DMS 273 treated with DMSO at 0.1 percent for 48 hours (cell line): ENCODE measurements around the gene ARHGDIA.
"Not testable (repeated sequence)": the region's sequence is repeated elsewhere in the genome, so short reads cannot be mapped to it uniquely, and the experiment has no call there.

Source experiments
- DNase-seq: peaks from one replicate; lab custom pipeline; 2025; lab: John Stamatoyannopoulos, UW

ARHGDIA gene

DNA sequence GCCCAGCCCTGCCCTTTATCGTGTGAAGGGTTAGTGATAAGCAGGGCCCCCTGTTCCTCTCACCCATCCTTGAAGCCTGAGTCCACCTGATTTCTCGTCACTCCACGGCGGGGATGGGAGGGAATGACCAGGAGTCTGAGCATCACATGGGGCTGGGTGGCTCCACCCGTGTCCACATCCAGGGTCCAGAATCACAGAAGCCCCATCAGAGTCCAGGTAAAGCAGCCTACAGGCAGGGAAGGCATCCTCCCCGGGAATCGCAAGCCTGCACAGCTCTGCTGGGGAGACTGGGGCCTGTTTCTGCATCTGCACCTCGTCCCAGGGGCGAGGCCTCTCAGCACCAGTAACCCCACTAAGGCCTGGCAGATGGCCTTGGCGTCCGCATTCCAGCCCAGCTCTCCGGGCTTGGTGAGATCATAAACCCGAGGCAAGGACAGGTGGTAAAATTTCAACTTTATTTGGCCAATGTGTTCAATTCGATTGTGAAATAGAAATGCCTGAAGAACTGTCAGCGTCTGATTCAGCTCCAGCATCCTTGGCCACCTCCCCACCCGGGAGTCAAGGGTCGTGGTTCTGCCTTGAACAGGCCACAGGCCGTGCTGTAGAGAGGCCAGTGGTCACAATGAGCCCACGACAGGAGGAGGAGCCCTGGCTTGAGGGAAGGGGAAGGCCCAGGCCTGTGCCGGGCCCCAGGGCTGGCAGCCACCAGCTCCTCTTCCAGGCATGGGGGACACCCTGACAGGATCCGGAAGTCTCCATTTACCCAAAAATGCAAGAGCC is 28.2 kb downstream of the ARHGDIA start:
- DNase-seq, result no peak

DNA sequence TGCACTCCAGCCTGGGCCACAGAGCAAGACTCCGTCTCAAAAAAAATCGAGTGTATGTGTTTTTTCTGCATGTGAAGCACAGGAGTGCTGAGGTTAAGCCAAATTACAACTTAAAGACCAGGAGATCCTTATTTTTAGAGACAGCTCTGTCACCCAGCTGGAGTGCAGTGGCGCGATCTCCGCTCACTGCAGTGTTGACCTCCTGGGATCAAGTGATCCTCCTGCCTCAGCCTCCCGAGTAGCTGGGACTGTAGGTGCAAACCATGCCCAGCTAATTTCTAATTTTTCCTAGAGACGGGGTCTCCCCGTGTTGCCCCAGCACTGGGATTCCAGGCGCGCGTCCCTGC is 28.8 kb downstream of the ARHGDIA start:
- DNase-seq, result no peak

DNA sequence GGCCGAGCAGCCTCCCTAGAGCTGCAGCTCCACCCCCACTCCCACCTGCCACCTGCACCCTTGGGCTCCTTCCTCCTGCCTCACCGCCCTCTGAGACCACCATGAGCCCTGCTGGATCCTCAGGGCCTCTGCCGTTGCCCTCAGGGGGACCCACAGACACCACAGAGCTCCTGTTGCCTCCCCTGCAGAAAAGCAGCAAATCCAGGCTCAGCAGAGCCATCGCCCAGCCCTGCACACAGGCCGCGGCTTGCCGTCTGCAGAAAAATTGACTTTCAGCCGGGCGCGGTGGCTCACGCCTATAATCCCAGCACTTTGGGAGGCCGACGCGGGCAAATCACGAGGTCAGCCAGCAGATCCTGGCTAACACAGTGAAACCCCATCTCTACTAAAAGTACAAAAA is 29.3 kb downstream of the ARHGDIA start:
- no peak for DNase-seq

DNA sequence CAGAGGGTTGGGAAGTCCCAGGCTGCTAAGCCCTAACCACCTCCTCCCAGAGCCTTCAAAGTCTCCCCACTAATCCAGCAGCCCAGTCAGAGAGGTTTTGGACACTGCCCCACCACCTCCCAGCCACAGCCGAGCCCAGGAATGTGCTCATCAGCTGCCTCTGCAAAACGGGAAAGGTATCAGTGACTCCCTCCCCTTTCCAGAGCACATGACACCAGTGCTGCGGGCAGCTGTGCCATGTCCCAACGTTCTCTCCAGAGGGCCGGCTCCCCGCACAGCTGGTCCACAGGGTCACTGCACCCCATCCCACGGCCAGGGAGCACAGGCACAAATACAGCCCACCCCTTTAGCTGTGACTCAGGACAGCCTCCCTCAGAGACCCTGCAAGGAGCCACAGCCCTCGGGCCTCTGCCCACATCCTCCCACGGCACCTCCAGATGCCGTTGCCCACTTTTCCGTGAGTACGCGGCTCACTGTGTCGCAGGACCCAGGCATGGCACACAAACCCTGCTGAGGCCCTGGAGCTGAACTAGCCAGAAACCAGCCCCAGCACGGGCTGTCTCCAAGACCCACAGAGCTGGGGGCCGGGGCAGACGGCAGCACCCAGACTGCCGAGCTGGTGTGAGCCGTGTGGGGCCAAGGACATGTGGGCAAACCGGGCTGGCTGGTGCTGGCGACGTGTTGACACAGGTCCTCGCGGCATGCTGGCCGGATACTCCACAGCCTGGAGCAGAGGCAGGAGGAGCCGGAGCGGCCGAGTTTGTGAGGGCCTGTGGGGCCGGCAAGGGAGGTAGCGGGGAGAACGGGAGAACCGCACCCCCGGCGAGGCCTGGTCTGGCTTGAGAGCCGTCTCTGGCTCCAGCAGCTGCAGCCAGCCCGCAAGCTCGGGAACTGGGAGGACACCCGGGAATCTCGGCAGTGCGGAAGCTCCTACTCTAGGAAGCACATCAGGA is 30.0 kb downstream of the ARHGDIA start:
- DNase-seq, result no peak

DNA sequence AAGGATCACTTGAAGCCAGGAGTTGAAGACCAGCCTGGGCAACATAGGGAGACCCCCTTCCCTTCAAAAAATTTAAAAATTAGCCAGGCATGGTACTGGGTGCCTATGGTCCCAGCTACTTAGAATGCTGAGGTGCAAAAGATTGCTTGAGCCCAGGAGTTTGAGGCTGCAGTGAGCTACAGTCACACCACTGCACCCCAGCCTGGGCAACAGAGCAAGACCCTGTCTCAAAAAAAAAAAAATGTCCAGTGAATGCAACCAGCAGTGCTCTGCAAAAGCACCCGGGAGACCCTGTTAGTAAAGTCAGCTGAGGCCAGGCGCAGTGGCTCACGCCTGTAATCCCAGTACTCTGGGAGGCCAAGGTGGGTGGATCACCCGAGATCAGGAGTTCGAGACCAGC is 31.1 kb downstream of the ARHGDIA start:
- not testable (repeated sequence) for DNase-seq

DNA sequence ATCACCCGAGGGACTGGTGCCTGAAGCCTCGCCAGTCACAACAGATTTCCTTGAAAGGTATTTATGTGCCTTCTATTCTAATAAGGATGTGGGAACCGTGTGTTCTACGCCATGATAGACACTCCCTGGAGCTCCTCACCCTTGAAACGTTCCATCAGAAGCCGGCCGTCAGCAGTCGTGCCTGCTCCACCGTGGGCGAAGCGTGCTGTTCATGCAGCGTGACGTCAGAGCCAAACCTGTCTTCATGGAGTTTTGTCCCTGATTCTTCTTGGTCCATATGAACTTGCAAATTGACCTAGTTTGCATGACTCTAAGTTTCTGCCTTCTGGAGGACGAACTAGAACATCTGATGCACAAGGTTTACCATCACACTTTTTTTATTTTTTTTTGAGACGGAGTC is 31.8 kb downstream of the ARHGDIA start:
- DNase-seq, result no peak

DNA sequence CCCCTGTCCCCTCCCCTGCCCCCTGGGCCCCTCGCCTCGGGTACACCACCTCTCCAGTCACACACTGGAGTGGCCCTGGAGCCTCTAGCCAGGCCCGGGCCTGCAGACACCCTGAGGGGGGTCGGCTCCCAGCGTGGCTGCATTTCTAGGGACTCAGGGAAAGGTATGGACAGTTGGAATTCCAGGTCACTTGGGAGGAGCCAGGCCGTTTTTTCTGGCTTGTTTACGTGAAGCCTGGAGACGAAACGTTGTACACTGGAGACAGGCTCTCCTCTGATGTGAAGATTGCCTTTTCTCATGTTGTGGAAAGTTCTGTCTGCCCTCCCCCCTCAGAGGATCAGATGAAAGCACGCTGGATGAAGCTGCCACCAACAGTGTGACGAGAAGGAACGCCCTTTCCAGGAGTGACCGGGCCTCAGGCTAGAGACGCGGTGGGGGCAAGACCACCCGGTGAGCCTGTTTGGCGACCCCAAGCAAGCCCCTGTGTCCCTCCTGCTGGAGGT is 32.3 kb downstream of the ARHGDIA start:
- no peak for DNase-seq

DNA sequence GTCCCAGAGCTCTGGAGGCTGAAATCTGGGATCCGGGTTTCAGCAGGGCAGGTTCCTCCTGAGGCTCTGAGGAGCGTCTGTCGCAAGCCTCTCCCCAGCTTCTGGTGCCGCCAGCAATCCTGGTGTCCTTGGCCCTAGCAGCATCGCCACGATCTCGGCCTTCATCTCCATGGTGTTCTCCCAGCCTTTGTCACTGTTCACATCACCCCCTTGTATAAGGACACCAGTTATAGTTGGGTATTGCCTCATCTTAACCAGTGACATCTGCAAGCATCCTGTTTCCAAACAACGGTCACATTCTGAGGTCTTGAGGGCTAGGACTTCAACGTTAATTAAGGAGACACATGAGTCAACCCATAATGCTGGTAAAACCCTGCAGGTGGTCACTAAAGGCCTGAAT is 33.5 kb downstream of the ARHGDIA start:
- no peak for DNase-seq

DNA sequence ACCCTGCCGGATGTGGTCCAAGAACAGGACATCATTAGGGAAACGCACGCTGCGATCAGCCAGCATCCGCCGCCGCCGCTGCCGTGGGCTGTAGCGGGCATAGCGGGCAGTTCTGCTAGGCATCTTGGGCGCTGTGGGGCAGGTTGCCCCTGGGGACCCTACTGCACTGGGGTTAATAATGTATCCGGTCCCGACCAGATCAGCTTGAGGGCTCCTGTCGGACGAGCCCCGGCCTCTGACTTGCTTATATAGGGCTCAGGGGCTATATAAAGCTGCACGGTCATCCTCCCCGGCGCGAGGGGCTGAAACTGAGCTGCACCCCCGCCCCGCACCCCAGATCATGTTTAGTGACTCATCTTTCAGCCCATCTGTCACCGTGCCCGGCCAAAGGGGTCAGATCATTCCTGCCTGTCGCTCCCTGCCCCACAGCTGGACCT is 36.3 kb downstream of the ARHGDIA start, which contains the start of gene PPP1R27:
Gene PPP1R27 (minus strand): TSS at position 220 of the 437 bp plus-strand sequence. CDS start 97 bp downstream, at position 123.
- no peak for DNase-seq

DNA sequence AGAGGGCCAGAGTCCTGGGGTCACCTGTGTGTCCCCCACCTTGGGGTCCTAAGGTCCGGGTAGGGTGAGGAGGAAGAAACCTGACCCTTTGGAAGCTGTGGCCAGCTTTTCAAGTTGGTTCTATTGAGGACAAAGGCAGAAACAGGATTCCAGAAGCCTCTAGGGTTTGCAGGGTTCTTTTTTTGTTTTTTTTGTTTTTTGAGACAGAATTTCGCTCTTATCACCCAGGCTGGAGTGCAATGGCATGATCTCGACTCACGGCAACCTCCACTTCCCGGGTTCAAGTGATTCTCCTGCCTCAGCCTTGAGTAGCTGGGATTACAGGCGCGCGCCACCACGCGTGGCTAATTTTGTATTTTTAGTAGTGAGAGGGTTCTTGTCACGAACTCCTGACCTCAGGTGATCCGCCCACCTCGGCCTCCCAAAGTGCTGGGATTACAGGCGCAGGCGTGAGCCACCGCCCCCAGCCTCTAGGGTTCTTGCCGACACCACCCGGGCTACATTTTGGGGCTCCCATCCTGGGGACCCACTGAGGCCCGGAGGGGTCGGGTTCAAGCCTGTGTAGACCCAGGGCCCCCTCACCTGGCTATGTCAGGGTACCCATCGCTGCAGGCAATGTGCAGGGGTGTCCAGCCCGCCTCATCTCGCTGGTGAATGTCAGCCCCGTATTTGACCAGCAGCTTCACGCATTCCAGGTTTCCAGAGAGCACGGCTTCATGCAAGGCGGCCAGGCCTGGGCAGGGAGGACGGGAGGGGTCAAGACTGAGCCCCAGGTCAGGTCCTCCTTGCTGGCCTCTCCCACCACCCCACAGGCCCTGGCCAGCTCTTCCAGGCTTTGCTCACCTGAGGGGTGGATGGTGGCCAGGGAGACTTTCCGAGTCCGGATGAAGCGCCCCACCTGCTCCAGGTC is 37.0 kb downstream of the ARHGDIA start:
- no peak for DNase-seq

DNA sequence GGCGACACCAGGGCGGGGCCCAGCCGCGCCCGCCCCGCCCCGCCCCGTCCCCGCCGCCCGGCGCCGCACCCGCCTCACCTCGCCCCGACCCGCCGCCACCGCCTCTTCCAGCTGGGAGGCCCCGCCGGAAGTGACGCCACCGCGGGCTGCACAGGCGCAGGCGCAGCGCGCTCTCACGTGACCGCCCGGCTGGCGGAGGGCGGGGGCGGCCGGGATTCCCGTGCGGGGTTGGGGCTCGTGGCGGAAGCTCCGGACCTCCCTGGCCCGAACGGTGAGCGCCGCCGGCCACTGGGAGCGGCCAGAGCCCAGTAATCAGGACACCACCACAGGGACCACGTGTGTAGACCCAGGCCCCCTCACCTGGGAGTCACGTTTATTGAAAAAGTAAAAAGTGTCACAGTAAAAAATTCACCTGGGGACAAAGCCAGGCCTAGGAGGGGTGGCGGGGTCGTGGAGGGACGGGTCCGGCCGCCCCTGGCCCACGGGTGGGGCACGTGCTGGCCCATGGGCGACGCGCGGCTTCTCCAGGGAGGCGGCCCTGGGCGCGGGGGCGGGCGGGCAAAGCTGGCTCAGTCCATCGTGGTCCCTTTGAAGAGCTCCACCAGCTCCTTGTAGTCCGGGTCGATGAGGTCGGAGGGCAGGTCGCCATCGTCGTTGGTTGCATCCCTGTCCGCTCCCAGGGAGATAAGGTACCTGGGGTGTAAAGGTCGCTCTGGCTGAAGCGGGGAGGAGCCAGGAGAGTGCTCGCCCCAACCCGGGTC is 37.8 kb downstream of the ARHGDIA start, which contains the start of gene MCRIP1:
Gene MCRIP1 (minus strand): TSS at position 132 of the 761 bp plus-strand sequence. CDS start 8,785 bp downstream, outside the sequence.
- DNase-seq, result peak; percentile 73

DNA sequence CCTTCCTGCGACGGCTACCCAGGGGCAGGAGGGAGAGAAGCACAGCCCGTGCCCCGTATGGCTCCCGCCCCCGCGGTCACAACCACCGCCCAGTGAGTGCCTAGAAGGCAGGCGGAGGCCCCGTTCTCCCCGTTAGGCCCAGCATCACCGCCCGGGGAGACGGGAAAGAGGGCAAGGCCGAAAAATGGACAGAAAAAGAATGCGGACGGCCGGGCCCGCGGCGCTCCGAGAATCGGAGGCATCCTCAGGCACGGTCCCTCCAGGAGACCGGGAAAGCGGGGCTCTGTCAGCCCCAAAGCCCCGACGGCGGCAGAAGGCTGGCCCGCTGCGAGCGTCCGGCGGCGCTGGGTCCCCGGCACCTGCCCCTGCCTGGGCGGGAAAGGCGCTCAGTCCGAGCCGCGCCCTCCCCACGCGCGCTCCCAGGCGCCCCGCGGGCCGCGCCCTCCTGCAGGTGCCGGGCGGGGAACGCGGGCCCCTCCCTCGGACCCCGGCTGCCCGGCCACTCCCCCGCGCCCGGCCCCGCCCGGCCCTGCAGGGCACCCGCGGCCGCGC is 38.5 kb downstream of the ARHGDIA start:
- DNase-seq, result no peak

DNA sequence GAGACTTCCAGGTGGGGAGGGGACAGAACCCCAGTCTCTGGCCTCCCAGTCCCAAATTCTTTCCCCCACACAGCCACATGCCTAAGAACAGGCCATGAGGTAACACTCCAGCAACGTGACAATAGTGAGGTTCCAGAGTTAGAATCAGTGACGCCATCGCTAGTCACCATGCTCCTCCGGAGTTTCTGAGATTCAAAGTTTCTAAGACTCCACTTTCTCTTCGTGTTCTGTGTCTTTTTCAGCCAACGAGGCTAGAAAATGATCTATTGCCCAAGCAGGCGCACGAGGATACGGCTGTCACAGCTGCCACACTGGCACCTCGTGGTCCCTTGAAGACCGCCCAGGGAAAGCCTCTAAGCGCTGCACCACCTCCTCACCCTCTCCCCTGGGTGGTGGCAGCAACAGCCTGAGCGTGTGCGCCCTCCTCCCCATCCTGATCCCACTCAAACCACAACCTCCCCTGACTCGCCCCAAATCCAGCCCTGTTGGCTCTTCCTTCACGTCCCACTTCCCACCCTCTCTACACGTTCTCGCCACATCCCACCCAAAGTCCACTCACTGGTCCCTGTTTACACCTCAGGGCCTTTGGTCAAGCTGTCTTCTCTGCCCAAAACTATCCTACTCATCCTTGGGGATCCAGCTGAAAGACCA is 39.1 kb downstream of the ARHGDIA start:
- no peak for DNase-seq

DNA sequence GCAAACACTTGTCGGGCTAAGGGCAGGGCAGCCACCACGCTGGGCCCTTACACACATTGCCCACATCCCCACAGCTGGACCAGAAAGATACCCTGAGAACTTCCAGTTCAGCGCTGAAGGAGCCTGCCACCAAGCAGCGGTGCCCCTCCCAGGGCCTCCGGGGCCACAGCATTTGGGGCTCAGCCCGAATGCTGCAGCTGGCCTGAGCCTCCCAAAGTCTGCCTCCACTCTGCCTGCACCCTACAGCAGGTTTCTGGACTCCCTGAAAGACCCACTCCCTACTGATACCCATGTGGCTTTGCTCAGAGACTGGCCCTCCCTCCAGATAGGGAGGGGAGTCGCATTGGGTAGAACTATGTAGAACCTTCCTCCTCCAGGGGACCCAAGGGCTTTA is 39.6 kb downstream of the ARHGDIA start:
- DNase-seq, result no peak

DNA sequence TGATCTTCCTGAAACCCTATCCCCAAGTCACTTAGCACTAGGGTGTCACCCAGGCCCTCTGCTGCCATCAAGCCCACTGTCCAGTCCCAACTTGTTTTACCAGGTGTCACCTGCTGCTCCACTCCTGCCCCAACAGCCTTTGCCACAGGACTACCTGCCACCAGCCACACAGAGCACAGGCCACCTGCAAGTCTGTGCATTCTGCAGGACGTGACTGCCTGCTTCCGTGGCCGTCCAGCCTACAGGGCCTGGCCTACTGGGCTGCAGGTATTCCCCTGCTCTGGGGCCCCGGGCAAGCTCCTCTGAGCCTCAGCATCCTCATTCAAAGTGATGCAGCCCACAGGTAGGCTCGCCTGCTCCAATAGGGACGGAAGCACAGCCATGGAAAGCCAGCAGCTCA is 41.3 kb downstream of the ARHGDIA start:
- DNase-seq, result no peak

DNA sequence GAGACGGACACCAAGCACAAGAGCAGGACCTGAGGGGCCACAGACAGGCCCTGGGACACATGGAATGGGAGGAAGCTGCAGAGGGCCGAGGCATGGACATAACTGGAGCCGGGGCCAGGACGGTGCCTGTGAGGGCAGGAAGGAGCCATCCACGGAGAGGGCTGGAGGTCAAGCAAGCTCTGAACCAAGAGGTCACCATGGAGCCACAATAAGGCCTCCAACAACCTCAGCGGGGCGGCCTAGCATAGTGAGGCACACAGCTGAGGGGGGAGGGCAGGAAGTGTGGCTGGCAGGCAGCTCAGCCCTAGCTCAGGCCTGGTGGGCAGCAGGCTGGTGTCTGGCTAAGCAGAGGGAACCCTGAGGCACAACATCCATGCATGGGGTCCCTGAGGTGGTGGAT is 42.5 kb downstream of the ARHGDIA start:
- DNase-seq, result no peak

DNA sequence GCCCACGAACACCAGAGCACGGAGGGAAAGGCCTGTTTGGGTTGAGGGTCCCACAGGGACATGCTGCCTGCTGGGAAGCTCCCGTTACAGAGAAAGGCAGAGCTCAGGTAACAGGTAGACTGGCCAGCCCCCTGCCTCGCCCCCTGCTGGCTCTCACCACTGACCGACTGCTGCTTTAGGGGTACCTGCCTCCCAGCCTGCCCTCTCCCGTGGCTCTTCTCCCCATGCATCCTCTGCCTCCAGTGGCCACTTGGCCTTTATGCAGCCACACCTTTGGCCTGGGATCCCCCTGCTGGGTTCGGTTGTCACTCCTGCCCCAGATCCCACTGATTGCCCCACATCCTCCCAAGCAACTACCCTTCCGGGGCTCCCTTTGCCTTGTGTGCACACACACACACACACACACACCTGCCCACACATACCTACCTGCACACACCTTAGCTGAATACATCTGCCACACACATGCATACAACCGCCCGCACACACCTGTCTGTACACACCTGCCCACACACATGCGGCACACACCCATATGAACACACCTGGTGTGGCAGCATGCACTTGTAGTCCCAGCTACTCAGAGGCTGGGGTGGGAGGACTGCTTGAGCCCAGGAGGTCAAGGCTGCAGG is 45.2 kb downstream of the ARHGDIA start:
- DNase-seq, result no peak

DNA sequence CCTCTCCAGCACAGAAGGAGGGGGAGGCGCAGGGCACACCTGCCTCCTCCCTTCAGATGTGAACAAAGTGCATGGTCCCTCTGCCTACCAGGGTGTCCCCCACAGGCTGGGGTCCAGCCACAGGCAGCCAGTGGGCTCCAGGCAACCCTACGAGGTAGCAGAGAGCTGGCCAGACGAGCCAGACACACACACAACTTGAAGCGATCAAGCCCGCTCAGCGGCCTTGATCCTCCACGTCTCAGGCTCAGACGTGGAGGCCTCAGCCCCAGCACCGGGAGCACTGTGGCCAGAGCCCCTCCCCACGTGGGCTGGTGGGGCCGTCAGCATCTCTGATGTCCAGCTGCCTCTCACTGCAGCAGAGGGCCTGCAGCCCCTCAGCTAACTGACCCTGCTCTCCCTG is 46.5 kb downstream of the ARHGDIA start:
- no peak for DNase-seq

DNA sequence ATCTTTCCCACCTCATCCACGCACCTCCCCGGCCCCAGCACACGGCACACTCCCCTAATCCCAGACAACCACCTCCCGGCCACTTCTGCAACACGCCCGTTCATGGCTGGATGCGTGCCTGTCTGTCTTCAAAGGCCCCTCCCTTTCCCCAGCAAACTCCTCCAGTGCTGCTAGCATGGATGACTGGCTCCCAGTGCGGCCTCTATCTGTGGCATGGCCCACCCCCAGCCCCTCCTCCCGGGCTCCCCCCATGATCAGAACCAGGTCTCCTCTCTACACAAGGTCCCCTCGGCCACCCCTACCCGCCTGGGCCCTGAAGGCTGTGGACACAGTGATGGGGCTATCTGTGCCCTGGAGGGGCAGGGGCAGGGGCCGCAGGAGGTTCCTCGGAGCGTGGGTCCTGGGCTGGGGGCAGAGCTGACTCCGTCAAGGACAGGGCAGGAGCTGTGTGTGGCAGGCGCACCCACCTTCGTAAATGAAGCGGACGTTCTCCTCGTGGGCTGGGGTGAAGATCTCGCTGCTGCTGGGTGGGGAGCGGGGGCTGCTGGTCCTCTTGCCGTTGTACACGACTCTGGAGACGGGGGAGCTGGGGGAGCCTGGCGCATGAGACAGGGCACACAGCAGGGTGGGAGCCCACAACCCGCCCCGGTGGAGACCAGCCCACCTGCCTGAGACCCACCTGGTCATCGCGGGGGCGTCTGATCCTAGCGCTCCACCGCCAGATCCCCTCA is 47.2 kb downstream of the ARHGDIA start:
- DNase-seq, result no peak
